Coronary artery (tissue), 2 donors: Measurements from ENCODE around the gene ALG6.

Source experiments
- DNase-seq: peaks from one replicate; pipeline ENCODE4 v3.0.0-alpha.2; 2017; ENCODE audit warnings: low spot score
- H3K27ac ChIP-seq, 2 donors: fragments of 200-600 bp; sonication (generic); one replicate each; pipeline ENCODE4 v1.5.1; 2016 to 2019
- H3K4me3 ChIP-seq: fragments of 200-600 bp; sonication (generic); 2 replicates; pipeline ENCODE4 v1.5.1; 2016; ENCODE audit warnings: mild to moderate bottlenecking, moderate library complexity
- TF ChIP-seq, protein P1 (sequence below): fragments of 200-600 bp; sonication (generic); IDR thresholded peaks from one replicate; pipeline ENCODE4 v1.5.1; 2019; ENCODE audit warnings: antibody characterized with exemption

Gene ALG6

DNA sequence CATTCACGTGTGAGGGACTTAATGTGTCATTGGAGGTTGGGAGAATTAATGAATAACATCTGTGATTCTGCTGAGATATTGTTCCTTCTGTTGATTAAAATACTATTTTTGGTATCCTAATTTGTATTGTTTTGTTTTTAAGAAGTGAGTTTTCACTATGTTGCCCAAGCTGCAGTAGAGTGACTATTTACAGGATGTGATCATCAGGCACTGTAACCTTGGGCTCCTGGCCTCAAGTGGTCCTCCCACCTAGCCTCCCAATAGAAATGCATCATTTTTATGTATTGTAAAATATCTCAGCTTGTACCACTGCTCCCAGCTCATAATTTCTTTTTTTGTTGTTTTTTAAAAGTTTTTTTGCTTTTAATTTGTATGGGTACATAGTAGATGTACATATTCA, 14.3 kb downstream of the ALG6 start:
- DNase-seq = no peak
- no peak overlapping the region for H3K4me3 ChIP-seq
- TF ChIP-seq, protein P1, sequence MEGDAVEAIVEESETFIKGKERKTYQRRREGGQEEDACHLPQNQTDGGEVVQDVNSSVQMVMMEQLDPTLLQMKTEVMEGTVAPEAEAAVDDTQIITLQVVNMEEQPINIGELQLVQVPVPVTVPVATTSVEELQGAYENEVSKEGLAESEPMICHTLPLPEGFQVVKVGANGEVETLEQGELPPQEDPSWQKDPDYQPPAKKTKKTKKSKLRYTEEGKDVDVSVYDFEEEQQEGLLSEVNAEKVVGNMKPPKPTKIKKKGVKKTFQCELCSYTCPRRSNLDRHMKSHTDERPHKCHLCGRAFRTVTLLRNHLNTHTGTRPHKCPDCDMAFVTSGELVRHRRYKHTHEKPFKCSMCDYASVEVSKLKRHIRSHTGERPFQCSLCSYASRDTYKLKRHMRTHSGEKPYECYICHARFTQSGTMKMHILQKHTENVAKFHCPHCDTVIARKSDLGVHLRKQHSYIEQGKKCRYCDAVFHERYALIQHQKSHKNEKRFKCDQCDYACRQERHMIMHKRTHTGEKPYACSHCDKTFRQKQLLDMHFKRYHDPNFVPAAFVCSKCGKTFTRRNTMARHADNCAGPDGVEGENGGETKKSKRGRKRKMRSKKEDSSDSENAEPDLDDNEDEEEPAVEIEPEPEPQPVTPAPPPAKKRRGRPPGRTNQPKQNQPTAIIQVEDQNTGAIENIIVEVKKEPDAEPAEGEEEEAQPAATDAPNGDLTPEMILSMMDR = no peak
- no peak overlapping the region for H3K27ac ChIP-seq

GRCh38 chr1:63401945-63402344, 34.5 kb downstream of the ALG6 start:
- H3K27ac ChIP-seq = no peak overlapping the region
- no peak for DNase-seq
- TF ChIP-seq, protein P1 = no peak
- no peak overlapping the region for H3K4me3 ChIP-seq

- TF ChIP-seq, protein P1 = no peak
- DNase-seq = no peak
- H3K4me3 ChIP-seq = no peak overlapping the region
- no peak overlapping the region for H3K27ac ChIP-seq
These were observed 36.0 kb downstream of the ALG6 start for GRCh38 chr1:63403386-63403785.

GRCh38 chr1:63405021-63405420, 37.6 kb downstream of the ALG6 start:
- TF ChIP-seq, protein P1 = no peak
- Histone ChIP-seq H3K4me3 (no peak overlapping the region), H3K27ac (no peak overlapping the region)
- DNase-seq = no peak

- no peak for DNase-seq
- Histone ChIP-seq H3K27ac (no peak overlapping the region), H3K4me3 (no peak overlapping the region)
- TF ChIP-seq, protein P1 = no peak
These were observed 38.6 kb downstream of the ALG6 start for GRCh38 chr1:63405987-63406386.

- TF ChIP-seq, protein P1 = no peak
- DNase-seq = no peak
- H3K4me3 ChIP-seq = no peak overlapping the region
- H3K27ac ChIP-seq = no peak overlapping the region
These were observed 39.6 kb downstream of the ALG6 start for GRCh38 chr1:63407002-63407401.

DNA sequence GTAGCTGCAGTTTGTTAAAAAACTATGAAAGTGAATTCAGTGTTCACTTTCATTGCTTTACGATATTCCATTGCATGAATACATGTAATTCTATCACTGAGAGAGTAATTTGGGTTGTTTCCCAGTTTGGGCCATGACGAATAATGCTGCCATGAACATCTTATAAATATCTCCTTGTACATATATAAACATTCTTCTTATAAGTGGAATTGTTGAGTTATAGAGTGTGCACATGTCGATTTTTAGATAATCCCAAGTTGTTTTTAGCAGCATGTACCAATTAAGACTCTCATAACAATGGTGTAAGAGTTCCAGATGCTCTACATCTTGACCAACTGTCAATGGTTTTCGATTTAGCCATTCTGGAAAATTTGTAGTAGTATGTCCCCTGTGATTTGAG, 40.9 kb downstream of the ALG6 start:
- TF ChIP-seq, protein P1 = no peak
- Histone ChIP-seq H3K4me3 (no peak overlapping the region), H3K27ac (no peak overlapping the region)
- DNase-seq = no peak
